GM21515 (cell line): ENCODE data around the gene FTSJ1.
"Not testable (repeated sequence)": the region's sequence is repeated elsewhere in the genome, so short reads cannot be mapped to it uniquely, and the experiment has no call there.

Experiments
- ATAC-seq: cut with Tn5 transposase; IDR thresholded peaks from one replicate; pipeline ENCODE4 v1.9.1; 2021; ENCODE audit not compliant: unreplicated experiment

Gene FTSJ1

GRCh38 chrX:48520976-48521352, 45.0 kb downstream of the FTSJ1 start:
- ATAC-seq, result no peak

GRCh38 chrX:48521353-48522243, 45.6 kb downstream of the FTSJ1 start, which contains the start of gene EBP:
Gene EBP (plus strand): TSS chrX:48521808. CDS start chrX:48523772, 1,964 bp downstream.
- ATAC-seq, result peak; percentile 96

GRCh38 chrX:48522291-48522690, 46.3 kb downstream of the FTSJ1 start:
- no peak for ATAC-seq

GRCh38 chrX:48523682-48524081, 47.7 kb downstream of the FTSJ1 start:
- ATAC-seq, result no peak

GRCh38 chrX:48525853-48526252, 49.9 kb downstream of the FTSJ1 start:
- ATAC-seq, result not testable (repeated sequence)

GRCh38 chrX:48530736-48531135, 54.7 kb downstream of the FTSJ1 start:
- ATAC-seq, result no peak

GRCh38 chrX:48531358-48531959, 55.5 kb downstream of the FTSJ1 start:
- ATAC-seq, result no peak

GRCh38 chrX:48532161-48532560, 56.2 kb downstream of the FTSJ1 start:
- no peak for ATAC-seq

- no peak for ATAC-seq
These were observed 57.2 kb downstream of the FTSJ1 start for GRCh38 chrX:48533165-48533564.
